ENCODE measurements around the gene CFAP91. TPM values are rescaled to one million over a fixed set of nuclear protein-coding genes. Genes with fewer than 3 reads are reported as not detected.

The CFAP91 gene
- total RNA-seq (under 1 TPM; 0.19 to 0.92 (median 0.49) TPM), polyA plus RNA-seq (1 to 10 TPM in 1 of 2 donors, under 1 TPM in 1; 0.25 to 1.6 TPM)
- long read RNA-seq, donor 1, full-length matches to known transcripts, result 1 of 1 reads
- long read RNA-seq, donor 1, partial matches to known transcripts, result 0 of 1 reads
- long read RNA-seq, donor 1, other reads (novel, unspliced or antisense), result 0 of 1 reads
- long read RNA-seq, donor 2, result 0 reads
- long read RNA-seq, donor 3, result 0 reads

DNA sequence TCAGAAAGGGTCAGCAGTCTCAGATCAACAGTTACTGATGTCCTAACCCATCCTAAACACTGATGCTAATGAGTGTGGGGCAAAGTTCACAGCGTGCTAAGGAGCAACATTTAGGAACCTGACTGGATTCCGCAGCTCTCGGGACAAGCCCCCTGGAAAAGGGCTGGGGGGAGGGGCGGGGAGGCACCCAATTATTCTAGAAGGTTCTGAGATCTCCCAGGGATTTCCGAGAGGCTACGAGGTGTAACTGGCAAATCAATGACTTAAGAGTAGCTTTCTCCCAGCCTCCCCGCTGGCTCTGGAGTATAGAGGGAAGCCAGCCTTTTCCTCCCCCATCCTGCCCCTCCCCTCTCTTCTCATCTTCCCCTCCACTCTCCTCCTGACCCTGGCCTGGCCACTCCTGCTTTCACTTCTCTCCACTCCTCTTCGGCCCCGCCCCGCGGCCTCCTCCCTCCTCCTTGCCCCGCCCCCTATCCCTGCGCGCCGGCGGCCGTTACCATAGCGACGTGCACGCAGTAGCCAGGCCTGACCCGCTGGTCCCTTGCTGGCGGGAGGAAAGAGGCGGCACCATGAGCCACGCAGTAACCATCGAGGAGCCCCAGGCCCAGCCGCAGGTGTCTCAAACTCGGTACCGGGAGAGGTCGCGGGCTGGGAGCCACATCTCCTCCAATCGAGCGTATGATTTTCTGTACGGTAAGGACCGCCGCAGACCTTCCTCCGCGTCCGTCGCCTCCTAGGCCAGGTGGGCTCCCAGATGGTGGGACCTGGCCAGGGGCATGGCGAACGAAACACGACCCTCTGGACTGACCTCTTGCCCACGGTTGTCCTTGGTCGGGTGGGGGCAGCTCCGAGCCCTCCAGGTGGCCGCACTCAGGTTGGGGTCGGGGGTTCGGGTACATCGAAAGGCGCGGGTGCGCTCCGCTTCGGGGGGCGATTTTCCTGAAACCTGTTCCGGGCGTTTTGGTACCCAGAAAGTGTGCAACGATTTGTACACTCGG, at the start of gene CFAP91:
Gene CFAP91, plus strand, starts transcription at position 493 of the 998 bp plus-strand sequence. Its CDS starts 77 bp downstream, at position 570.
- Histone ChIP-seq H3K9me3 (peaks cover 0 to 6% (median 0%) of the 10 kb centered on the region in 11 donors), H3K27me3 (no peaks in the 10 kb centered on the region), H3K4me3 (peak within 1 kb of the TSS in 9 of 10 donors; percentile 30 to 61 (median 53)), H3K27ac (peak within 1 kb of the TSS in 6 of 10 donors; percentile 6 to 45 (median 33)), H3K36me3 (no peaks in the 10 kb centered on the region), H3K4me1 (peaks cover 0 to 31% (median 15%) of the 10 kb centered on the region in 9 donors)
- intact Hi-C loops (cut with DNase I), result no loop called here
- 10 to 13% methylated on average over 59 of the region's 59 CpGs for WGBS, 2 donors
- TF ChIP-seq, protein P1, sequence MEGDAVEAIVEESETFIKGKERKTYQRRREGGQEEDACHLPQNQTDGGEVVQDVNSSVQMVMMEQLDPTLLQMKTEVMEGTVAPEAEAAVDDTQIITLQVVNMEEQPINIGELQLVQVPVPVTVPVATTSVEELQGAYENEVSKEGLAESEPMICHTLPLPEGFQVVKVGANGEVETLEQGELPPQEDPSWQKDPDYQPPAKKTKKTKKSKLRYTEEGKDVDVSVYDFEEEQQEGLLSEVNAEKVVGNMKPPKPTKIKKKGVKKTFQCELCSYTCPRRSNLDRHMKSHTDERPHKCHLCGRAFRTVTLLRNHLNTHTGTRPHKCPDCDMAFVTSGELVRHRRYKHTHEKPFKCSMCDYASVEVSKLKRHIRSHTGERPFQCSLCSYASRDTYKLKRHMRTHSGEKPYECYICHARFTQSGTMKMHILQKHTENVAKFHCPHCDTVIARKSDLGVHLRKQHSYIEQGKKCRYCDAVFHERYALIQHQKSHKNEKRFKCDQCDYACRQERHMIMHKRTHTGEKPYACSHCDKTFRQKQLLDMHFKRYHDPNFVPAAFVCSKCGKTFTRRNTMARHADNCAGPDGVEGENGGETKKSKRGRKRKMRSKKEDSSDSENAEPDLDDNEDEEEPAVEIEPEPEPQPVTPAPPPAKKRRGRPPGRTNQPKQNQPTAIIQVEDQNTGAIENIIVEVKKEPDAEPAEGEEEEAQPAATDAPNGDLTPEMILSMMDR (IDR thresholded peaks at IDR 0.05), result no peak
- ATAC-seq (peak; percentile 99 to 100 (median 99)), DNase-seq (peak; percentile 96 to 97)

DNA sequence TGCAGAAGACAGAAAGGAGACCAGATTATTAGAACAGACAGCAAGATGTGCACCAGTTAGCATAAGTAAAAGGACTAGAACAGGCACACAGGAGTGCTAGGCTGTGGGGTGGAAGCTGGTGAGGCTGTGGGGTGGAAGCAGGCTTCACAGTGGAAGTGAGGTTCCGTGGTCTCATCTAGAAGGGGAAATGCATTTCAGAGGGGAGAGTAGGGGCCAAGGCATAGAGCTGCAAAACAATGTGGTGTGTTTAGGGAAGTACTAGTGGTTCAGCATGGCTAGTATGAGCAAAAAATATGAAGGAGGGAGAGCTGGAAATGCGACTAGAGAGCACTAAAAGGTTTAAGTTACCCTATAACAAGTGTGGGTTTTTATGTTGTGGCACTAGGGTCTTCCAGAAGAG, 48.9 kb upstream of the CFAP91 start:
- Histone ChIP-seq H3K4me1 (peaks cover 5 to 68% (median 53%) of the 10 kb centered on the region in 9 donors), H3K27me3 (no peaks in the 10 kb centered on the region), H3K4me3 (peak overlapping the region in 4 of 10 donors; percentile 54 to 72 (median 60)), H3K36me3 (peaks cover 0 to 60% (median 10%) of the 10 kb centered on the region in 9 donors), H3K9me3 (no peaks in the 10 kb centered on the region), H3K27ac (peak overlapping the region in 9 of 10 donors; percentile 26 to 98 (median 85))
- intact Hi-C loops (cut with DNase I), result loop anchor here in 2 of 10 donors (5.0 kb wide), 1 partner anchor 77 kb away; the partner anchor contains the start of gene ADPRH (in 2 of the 2)
- no peak for ATAC-seq
- 17 to 32% methylated on average over 2 of the region's 2 CpGs for WGBS, 2 donors
- DNase-seq, result no peak
- TF ChIP-seq, protein P1 (IDR thresholded peaks at IDR 0.05), result no peak

DNA sequence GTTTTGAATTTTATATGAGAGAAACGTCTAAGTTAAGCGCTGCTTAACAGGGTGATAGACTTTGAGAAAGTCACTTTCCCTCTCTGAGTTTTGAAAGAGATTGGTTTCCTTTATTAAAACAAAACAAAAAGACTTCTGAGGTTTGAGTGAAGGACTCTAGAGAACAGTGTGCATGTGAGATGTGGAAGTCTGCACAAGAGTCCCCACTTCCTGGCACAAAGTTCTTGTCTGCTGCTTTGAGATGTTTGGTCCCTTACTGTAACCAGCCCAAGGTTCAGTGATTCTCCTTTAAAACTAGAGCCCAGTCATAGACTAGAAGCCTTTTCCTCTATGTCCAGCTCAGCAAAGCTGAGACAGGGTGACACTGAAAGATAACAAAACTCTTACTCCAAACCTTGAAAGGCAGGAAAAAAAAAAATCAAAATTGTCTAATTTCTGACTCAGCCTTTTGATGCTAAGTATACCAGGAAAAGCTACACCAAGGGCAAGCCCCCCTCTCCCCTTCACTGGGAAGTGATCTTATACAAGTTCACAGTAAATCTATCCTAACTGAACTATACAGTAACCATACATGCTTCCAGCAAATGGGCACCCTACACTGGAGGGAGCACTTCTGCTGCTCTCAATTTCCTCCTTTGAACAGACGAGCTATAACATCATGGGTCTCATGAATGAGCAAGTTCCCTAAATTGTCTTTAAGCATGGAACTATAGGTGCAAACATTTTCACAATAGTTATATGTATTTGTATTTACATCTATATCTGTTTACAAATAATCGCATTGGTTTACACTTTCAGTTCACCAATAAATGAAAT, 44.7 kb upstream of the CFAP91 start:
- intact Hi-C loops (cut with DNase I), result no loop called here
- TF ChIP-seq, protein P1 (IDR thresholded peaks at IDR 0.05), result peak in 2 of 9 donors; percentile 6 to 8
- Histone ChIP-seq H3K36me3 (peaks cover 0 to 50% (median 6%) of the 10 kb centered on the region in 9 donors), H3K4me3 (peak overlapping the region; percentile 30 to 72 (median 58)), H3K27me3 (no peaks in the 10 kb centered on the region), H3K9me3 (no peaks in the 10 kb centered on the region), H3K4me1 (peaks cover 4 to 62% (median 37%) of the 10 kb centered on the region in 9 donors), H3K27ac (peak overlapping the region in 9 of 10 donors; percentile 43 to 98 (median 95))
- ATAC-seq, result no peak
- no peak for DNase-seq
- WGBS, 2 donors, result 45 to 58% methylated on average over 4 of the region's 4 CpGs

All from heart right ventricle (tissue), 16 donors.